Glomerular endothelial cell (primary cell): ENCODE results near the gene ATG4A. TPM values are rescaled to one million over a fixed set of nuclear protein-coding genes. Genes with fewer than 3 reads are reported as not detected.

ENCODE experiments used
- DNase-seq: peaks from one replicate; pipeline ENCODE4 v3.0.0-alpha.2; 2011; ENCODE audit warnings: low read depth, low spot score; ENCODE audit errors: extremely low read depth
- total RNA-seq: library from RNA; depleted of rRNA; stranded (reverse); fragments of >200 nt; gene quantifications from 2 replicates; pipeline ENCODE4 v1.2.3, GENCODE V29; 2015

The ATG4A gene, protein sequence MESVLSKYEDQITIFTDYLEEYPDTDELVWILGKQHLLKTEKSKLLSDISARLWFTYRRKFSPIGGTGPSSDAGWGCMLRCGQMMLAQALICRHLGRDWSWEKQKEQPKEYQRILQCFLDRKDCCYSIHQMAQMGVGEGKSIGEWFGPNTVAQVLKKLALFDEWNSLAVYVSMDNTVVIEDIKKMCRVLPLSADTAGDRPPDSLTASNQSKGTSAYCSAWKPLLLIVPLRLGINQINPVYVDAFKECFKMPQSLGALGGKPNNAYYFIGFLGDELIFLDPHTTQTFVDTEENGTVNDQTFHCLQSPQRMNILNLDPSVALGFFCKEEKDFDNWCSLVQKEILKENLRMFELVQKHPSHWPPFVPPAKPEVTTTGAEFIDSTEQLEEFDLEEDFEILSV
- total RNA-seq: 22.6 and 42.5 TPM in 2 replicates

DNA sequence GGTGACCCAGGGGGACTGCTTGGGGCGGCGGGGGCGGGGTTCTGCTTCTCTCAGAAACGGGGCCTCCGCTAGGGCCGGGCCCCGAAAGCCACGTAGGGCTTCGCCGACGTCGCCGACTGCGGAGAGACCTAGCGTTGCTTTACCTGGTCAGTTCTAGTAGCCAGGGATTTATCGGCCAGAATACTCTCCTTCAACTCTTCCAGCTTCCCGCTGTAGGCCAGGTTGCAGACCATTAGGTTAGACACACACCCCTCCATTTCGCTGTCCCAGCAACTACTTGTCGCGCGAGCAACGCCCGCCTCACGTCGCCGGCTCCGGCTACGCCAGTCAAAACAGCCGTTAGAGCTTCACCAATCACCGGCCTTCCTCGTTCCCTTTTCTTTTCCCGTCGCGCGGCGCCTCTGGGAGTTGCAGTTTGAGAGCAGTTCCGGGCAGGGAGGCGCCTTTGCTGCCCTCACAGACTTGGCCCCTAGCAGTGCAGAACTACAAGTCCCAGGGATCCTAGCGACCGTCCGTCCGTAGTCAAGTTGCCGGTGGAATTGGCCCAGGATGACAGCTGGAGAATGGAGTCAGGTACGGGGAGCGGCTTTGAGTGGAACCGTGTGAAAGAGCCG lies at the start of gene ATG4A, which contains the start of gene PSMD10:
Gene ATG4A, plus strand, starts transcription at position 515 of the 614 bp plus-strand sequence. Its CDS starts 49 bp downstream, at position 564.
Gene PSMD10, minus strand, starts transcription at position 279 of the 614 bp plus-strand sequence. Its CDS starts 22 bp downstream, at position 257.
- DNase-seq: peak; percentile 73

DNA sequence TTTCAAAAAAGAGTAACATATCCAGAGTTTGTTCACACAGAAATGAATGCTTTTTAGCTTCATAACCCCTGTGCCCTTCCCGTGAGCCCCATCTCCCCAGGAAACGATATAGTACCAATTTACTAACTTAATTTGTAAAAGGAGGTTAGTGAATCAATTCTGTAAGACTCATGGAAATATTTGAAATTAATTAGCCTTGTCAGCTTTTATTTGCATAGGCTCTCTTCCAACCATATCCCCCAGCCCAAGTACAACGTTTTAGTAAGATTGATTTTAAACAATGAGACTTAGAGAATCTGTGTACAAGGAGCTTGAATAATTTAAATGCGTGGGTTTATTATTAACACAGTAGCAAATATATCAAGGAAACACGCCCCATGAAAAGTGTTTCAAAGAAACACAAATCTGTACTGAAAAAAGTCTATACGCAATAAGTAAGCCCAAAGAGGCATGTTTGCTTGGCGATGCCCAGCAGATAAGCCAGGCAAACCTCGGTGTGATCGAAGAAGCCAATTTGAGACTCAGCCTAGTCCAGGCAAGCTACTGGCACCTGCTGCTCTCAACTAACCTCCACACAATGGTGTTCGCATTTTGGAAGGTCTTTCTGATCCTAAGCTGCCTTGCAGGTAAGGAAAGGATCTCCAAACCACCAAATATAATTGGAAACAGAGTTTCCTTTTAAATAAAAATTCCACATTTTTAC lies 46.9 kb upstream of the ATG4A start, which contains the start of gene VSIG1:
Gene VSIG1, plus strand, starts transcription at position 512 of the 703 bp plus-strand sequence. Its CDS starts 66 bp downstream, at position 578.
- DNase-seq: no peak

DNA sequence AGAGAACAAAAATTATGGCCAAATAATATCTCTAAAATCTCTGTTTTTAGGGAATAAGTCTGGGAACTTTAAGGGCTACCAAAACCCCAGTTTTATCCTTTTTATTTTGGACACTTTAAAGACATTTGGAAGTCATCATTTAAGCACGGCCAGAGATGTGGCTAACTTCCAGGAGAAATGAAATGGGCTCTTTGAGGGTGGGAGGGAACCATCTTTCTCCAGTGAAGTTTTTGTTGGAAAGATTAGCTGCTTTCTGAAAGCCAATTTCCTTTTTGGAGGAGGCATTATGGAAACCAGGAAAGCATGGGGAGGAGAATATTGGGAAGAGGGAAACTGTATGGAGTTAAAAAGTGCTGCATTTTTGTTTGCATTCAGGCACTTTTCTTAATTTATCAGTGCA lies 41.9 kb upstream of the ATG4A start:
- no peak for DNase-seq

DNA sequence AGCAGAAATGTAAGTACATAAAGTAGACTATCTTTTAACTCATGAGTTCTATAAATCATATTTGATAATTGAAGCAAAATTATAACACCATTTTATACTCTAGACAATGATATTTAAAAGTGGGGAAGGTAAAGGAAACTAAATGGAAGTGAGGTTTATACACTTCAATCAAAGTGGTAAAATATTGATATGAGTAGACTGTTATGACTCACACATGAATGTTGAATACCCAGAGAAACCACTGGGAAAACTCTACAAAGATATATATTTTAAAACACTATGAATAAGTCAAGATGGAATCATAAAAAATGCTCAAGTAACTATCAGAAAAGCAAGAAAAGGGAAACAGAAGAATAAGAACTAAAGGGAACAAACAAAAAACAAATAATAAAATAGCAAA lies 38.4 kb upstream of the ATG4A start:
- DNase-seq: no peak

DNA sequence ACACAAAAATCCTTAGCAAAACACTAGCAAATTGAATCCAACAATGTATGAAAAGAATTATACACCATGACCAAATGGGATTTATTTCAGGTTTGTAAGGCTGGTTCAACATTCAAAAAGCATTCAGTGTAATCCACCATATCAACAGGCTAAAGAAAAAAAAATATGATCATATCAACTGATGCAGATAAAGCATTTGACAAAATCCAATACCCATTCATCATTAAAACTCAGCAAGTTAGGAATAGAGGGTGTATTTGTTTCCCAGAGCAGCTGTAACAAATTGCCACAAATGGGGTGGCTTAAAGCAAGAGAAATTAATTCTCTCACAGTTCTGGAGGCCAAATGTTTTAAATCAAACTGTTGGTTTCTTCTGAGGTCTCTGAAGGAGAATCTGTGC lies 36.0 kb upstream of the ATG4A start:
- DNase-seq: no peak

DNA sequence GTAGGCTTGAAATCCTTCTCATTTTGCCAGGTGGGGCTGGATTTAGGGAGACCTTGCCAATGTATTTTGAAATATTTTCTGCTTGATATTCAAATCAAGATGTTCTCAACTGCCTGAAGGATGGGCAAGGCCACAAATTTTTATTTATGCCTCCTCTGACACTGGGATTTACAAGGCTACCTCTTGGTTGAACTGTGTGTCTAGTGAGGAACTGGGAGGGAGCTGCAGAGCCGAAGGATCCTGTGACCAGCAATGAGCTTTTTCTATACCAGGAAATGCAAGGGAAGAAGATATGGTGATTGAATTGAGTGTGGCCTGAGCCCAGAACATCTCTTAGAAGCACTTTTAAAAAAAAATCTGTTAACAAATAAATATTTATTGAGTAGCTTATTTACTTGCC lies 31.8 kb upstream of the ATG4A start:
- no peak for DNase-seq

DNA sequence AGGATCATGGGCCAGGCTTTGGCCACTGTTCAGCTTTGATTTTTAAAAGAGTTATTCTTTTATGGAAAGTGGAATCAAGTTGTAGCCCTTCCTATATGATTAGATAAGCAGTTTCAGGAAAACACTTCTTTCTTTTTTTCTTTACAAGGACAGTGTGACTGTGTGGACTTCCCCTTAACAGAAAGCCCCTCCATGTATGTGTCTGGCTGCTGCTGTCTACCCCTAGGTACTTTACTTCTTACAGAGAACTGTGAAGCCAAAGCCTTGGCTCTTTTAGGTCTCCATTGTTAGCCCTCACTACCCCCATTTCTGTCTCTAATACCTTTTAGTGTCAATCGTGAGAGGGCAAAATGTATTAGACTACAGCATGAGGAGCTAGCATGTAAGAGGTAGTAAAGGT lies 27.6 kb upstream of the ATG4A start:
- no peak for DNase-seq

DNA sequence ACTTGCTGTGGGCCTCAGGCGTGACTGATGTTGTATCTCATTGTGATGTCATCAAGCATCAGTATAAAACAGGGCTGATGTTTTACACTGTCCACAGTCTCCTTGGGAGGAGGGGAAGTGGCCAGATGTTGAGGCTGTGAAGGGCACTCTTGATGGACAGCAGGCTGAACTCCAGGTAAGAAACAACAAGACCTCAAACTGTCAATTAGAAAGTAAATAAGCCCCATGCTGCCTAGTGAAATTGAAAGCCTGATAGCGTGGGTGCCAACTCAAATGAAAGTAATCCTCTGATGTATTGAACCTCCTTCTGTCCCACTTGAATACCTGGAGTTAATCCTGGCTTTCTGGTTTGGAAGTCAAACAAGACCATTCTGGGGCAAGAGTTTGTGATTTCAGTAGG lies 27.0 kb upstream of the ATG4A start:
- DNase-seq: no peak

DNA sequence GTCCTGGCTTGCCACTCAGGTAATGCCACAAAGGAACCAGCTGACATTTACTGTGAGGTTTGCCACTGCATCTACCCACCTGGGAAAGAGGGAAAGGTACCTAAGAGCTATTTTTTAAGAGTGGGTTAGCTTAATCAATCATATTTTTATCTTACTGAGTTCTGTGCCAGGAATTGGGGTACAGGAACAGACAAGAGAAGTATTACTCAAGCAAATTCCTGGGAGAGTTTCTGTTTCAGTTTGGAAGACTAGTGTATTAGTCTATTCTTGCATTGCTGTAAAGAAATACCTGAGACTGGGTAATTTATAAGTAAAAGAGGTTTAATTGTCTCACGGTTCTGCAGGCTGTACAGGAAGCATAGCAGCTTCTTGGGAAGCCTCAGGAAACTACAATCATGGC lies 23.5 kb upstream of the ATG4A start:
- DNase-seq: no peak

DNA sequence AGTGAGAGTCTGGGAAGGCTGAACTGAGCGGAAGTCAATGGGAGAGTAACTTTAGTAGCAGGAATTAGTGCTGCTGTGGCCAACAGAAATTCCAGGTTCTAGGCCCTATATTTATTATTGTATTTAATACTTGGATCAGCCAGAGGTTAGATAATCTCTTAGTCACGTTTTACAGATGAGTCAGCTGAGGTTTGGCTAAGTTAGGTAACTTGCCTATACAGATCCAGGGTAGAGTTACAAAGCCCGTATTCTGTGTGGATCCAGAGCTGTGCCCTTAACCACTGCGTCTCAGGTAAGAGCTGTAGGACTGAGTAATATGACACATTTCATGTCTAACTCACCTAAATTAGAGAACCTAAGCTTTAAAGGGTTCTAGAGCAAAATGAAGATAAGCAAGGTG lies 20.7 kb upstream of the ATG4A start:
- DNase-seq: no peak

DNA sequence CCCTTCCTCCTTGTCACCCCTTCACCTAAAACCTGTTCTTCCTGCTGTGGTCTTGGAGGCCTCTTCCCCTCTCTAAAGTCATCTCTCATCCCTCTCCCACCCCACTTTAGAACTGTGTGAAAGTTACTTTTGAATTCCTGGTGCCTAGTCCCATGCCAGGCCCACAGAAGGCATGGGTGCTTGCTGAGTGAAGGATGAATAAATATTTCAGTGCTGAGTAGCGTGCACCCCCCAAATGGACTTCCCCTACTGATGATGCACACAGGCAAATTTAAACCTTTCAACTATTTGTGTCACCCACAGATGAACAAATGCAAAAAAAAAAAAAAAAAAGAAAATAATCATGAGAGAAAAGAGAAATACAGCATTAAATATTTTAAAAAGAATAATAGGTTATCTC lies 20.0 kb upstream of the ATG4A start:
- DNase-seq: no peak

DNA sequence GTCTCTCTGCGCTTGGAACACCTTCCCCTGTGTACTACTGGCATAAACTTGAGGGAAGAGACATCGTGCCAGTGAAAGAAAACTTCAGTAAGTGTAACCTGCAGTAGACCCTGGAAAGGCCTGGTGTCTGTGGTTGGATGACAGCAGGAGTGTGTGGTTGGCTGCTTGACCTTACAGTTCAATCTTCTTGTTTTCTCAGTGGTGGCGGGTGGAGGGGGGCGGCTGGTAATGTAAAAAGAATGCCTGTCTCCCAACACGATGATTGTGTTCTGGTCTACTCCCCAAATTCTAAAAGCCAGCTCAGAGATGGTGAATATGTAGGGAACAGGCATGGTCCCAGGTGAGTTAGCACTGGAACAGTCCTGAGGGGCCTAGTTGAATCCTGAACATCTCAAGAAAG lies 18.8 kb upstream of the ATG4A start:
- no peak for DNase-seq

DNA sequence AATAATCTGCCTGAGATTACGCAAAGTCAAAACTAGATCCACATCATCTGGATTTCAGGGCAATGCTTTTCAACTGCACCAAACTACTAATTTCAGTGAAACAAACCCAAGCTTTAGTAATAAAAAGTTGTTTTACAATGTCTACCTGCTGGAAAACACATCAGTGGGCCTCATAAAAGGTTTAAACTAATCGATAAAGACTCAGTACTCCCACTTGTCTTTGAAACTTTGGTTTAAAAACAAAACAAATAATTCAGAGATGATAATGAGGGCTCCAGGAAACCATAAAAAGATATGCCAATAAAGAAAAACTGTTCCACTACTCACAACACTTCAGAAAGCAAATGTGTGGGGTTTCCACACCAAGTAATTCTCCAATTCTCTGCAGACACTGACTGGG lies 10.5 kb upstream of the ATG4A start:
- no peak for DNase-seq

DNA sequence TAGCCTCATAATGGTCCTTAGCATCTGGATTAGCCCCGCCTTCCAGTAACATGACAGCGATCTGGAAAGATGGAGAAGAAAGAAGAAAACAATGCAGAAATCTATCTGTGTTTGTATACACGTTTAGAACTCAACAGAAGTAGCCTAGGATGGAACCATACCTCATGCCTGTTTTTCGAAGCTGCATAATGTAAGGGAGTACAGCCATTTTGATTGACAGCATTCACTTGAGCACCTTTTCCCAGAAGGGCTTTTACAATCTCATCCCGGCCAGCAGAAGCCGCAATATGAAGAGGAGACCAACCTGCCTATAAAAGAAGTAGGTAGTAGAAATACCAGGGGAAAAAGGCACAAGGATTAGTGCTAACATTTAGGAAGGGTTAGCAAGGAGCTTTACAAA lies 3.8 kb upstream of the ATG4A start:
- no peak for DNase-seq

DNA sequence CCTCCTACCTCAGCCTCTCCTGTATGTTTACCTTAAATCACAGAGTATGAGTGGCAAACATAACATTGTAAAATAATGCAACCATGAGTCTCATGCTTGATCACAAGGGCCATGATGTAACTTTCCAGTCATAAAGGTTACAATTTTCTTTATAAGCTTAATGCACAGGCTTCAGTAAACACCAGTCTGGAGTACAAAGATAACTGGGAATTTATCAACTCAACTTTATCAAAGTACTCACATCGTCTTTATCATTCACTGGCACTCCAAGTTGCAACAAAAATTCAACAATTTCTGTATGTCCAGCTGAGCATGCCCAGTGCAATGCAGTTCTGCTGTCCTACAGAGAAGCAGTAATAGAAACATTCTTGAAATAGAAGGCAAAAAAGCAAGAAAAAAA lies 3.1 kb upstream of the ATG4A start:
- no peak for DNase-seq

DNA sequence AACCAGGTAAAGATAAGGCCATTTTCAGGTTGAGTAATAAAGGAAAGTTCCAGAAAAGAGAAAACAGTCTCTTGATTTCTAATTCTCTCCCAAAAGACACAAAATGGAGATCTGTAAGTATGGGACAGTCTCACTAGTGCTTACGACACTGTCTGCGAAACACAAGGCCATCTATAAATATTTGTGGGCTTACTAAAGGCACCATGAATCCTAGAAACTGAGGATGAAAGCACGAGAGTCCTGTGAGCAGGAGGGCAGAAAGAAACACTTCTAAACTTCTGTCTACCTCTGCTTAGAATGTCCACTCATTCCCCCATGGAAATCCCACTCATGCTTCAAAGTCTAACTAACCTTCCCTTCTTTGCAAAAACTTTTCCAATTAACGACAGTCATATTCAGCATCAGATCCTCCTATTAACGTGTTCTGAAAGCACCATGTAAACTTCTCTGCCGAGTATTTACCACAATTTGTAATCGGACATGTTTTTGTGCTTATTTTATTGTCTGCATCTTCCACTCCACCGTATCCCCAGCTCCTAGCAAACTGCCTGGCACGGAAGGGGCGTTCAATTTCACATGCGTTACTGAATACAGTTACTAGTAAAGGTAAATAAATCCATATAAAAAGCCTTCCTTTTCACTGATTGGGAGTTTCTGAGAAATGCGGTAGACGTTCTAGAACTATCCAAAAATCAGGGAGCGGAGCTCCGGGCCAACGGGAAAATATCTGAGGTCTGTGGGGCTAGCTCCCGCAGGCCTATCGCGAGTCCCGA lies 901 bp upstream of the ATG4A start:
- no peak for DNase-seq

DNA sequence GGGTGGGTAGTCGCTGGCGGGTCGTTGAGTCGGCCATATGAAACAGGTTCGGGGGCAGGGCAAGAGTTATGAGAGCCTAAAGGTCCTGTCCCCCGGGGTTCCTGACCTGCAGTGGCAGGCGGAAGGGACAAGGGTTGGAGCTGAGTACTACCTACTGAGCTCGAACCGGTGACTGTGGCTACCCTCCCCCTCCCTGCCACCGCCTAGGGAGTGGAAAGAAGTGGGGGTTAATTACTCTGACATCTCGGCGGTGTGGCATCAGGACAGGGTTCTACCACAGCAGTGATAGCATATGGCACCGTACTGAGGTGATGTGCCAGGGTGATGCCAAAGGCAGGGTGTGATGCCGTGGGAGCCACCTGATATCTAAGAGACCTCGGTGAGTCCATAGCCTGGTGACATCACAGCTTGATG lies 307 bp downstream of the ATG4A start:
- DNase-seq: no peak

DNA sequence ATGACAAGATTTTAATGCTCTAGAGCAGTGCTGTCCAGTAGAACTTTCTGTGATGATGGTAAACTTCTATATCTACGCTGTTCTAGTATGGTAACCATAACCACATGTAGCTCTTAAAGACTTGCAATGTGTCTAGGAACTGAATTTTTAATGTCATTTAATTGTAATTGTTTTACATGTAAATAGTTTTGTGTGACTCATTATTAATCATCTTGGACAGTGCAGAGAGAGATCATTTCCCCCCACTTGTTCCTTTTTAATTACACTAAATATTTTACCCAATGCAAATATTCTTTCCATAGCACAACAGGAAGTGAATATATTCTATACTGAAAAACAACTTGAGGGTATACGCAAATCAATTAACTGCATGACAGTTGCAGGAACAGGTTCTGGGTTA lies 5.8 kb downstream of the ATG4A start:
- no peak for DNase-seq

DNA sequence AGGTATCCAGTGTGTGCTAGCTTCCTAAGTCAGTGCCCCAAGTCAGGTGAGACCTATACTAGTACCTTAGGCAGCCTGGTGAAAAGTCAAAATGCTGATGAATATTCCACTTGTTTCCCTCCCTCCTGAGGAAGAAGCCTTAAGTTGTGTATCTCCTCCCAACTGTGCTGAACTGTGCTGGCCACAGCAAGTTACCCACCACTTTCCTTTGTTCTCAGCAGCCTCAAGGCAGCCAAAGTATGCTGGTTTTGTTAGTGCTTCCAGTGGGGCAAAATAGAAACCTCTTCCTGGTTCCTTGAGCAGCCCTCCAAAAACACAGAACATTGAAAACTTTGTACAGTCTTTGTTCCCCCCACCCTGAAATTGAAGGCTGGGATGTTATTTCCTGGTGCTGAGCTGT lies 13.9 kb downstream of the ATG4A start:
- DNase-seq: no peak

DNA sequence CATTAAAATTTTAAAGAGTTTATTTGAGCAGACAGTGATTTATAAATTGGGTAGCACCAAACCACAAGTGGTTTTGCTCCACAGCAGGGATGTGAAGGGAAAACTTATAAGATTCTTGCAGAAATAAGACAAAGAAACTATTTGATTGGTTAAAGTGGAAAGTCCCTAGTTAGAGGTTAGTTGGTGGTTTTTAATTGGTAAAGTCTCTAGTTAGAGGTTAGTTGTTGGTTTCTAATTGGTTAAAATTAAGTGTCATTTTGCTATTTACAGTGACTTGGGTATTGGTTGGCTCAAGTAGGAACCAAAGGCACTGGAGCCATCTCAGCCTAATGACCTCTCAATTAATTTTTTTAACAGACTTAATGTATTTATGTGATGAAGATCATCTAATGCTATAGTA lies 23.0 kb downstream of the ATG4A start:
- DNase-seq: no peak

DNA sequence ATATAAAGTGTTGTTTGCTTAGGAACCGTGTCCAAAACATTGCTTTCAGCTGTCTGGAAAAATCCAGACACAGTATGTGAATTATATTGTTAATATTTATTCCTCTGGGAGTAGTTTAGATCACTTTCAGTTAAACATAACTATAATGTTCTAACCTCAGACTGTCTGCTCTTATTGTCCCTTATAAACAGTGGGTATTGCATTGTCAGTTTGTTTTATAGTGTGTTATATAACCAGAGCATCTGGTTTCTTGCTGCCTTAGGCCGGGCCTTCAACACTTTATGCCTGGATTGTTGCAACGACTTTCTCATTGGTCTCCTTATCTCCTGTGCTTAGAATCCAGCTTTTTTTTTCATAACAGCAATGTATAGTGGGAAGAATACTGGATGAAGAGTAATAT lies 26.4 kb downstream of the ATG4A start:
- no peak for DNase-seq
